Endothelial cell of umbilical vein (primary cell): ENCODE results near the gene FOXF1. TPM values are rescaled to one million over a fixed set of nuclear protein-coding genes. Genes with fewer than 3 reads are reported as not detected.

ENCODE experiments used
- BruUV-seq: library from RNA; stranded (reverse); fragments of 400-500 nt; replicated peaks from 2 replicates; lab custom pipeline; 2021; lab: Mats Ljungman, UMichigan
- CTCF ChIA-PET: fragments of 300-600, 350-600 bp; sonication (Branson Sonifier 250); formaldehyde crosslinking; loops from one replicate; lab custom pipeline; 2021; ENCODE audit warnings: antibody characterized with exemption, inconsistent platforms; lab: Charles Lee
- POLR2A ChIA-PET: fragments of 300-600, 350-600 bp; sonication (Branson Sonifier 250); formaldehyde crosslinking; loops from one replicate; lab custom pipeline; 2021; ENCODE audit warnings: antibody characterized with exemption, inconsistent platforms; lab: Charles Lee
- DNase-seq: peaks from one replicate; pipeline ENCODE4 v3.0.0-alpha.2; 2011; ENCODE audit warnings: low read depth, low spot score
- FAIRE-seq: peaks from 2 replicates; lab custom pipeline; 2011; peaks lifted over from hg19 to GRCh38; lab: Jason Lieb, UNC
- H2AFZ ChIP-seq: 2 replicates; pipeline ENCODE4 v1.6.0; 2012; ENCODE audit warnings: low read depth, low read length, control low read depth, inconsistent platforms
- H3K27ac ChIP-seq: 2 replicates; pipeline ENCODE4 v1.5.1; 2011; ENCODE audit warnings: low read depth, mild to moderate bottlenecking, control low read depth, low read length, moderate library complexity; ENCODE audit not compliant: insufficient read depth
- H3K27me3 ChIP-seq, 2 experiments: 2 replicates each; pipeline versions ENCODE4 v1.6.0 to v1.6.1; 2011; ENCODE audit warnings: low read length in 2 of 2, mixed read lengths in 1 of 2; ENCODE audit not compliant: control insufficient read depth in 2 of 2, insufficient read depth in 2 of 2
- H3K36me3 ChIP-seq, 2 experiments: 2 replicates in 1 of 2; 3 replicates in 1 of 2; pipeline ENCODE4 v1.5.1; 2011; ENCODE audit warnings: low read length in 2 of 2, mild to moderate bottlenecking in 1 of 2, moderate library complexity in 1 of 2; ENCODE audit not compliant: control insufficient read depth in 2 of 2, insufficient read depth in 2 of 2; ENCODE audit errors: extremely low read depth in 1 of 2
- H3K4me1 ChIP-seq: 3 replicates; pipeline ENCODE4 v1.5.1; 2011; ENCODE audit warnings: mild to moderate bottlenecking, low read length; ENCODE audit not compliant: control insufficient read depth, insufficient read depth; ENCODE audit errors: extremely low read depth
- H3K4me2 ChIP-seq: 2 replicates; pipeline ENCODE4 v1.6.1; 2011; ENCODE audit warnings: low read length, control low read depth, mixed read lengths; ENCODE audit not compliant: insufficient read depth
- H3K4me3 ChIP-seq, 3 experiments: fragments of 200-600 bp in 1 of 3; sonication (generic), shearing (Covaris generic) in 1 of 3; replicated peaks in 1 of 3; 2 replicates each; pipeline ENCODE4 v1.5.1; 2011 to 2016; ENCODE audit warnings: control low read depth in 3 of 3, low read length in 3 of 3, mild to moderate bottlenecking in 2 of 3, inconsistent platforms in 1 of 3, low read depth in 1 of 3, moderate library complexity in 1 of 3; ENCODE audit not compliant: insufficient read depth in 1 of 3
- H3K79me2 ChIP-seq: 2 replicates; pipeline ENCODE4 v1.6.0; 2012; ENCODE audit warnings: low read length, inconsistent platforms; ENCODE audit not compliant: control insufficient read depth, insufficient read depth
- H3K9ac ChIP-seq: replicated peaks from 2 replicates; pipeline ENCODE3; 2011; ENCODE audit warnings: low read length, control low read depth; ENCODE audit not compliant: insufficient read depth; ENCODE audit errors: extremely low read depth
- H3K9me1 ChIP-seq: replicated peaks from 3 replicates; pipeline ENCODE4 v1.6.0; 2011; ENCODE audit warnings: mild to moderate bottlenecking, low read length; ENCODE audit not compliant: control insufficient read depth, insufficient read depth; ENCODE audit errors: extremely low read depth
- H3K9me3 ChIP-seq: replicated peaks from 2 replicates; pipeline ENCODE4 v1.5.1; 2012; ENCODE audit warnings: low read length, inconsistent platforms; ENCODE audit not compliant: control insufficient read depth, insufficient read depth
- H4K20me1 ChIP-seq: replicated peaks from 2 replicates; pipeline ENCODE3; 2011; ENCODE audit warnings: mild to moderate bottlenecking, low read length; ENCODE audit not compliant: control insufficient read depth, insufficient read depth; ENCODE audit errors: extremely low read depth
- CTCF ChIP-seq, 2 donors: IDR thresholded peaks; 1 replicate in 1 of 2; 2 replicates in 1 of 2; pipeline ENCODE4 v1.5.1; 2011; ENCODE audit warnings: low read length in 2 of 2, mild to moderate bottlenecking in 2 of 2, moderate library complexity in 2 of 2, control low read depth in 1 of 2, inconsistent platforms in 1 of 2, low read depth in 1 of 2; ENCODE audit not compliant: insufficient read depth in 1 of 2; ENCODE audit errors: extremely low read depth in 1 of 2
- EZH2 ChIP-seq: IDR thresholded peaks from 2 replicates; pipeline ENCODE4 v1.6.1; 2012; ENCODE audit warnings: borderline replicate concordance, low read depth, mild to moderate bottlenecking, moderate library complexity, low read length, inconsistent platforms; ENCODE audit not compliant: severe bottlenecking
- FOS ChIP-seq: IDR thresholded peaks from 2 replicates; pipeline ENCODE4 v1.6.1; 2011; ENCODE audit warnings: mild to moderate bottlenecking, low read length, moderate library complexity, borderline replicate concordance; ENCODE audit not compliant: insufficient read depth
- GATA2 ChIP-seq: IDR thresholded peaks from 2 replicates; pipeline ENCODE4 v1.7.0; 2011; ENCODE audit warnings: low read depth, mild to moderate bottlenecking, moderate library complexity, mixed read lengths, low read length; ENCODE audit not compliant: insufficient read length, insufficient read depth
- JUN ChIP-seq: IDR thresholded peaks from 2 replicates; pipeline ENCODE4 v1.6.1; 2011; ENCODE audit warnings: borderline replicate concordance, low read depth; ENCODE audit not compliant: insufficient read length, insufficient read depth
- MAX ChIP-seq: IDR thresholded peaks from 2 replicates; pipeline ENCODE4 v1.6.1; 2011; ENCODE audit not compliant: insufficient read depth, insufficient read length
- MYC ChIP-seq: IDR thresholded peaks from one replicate; pipeline ENCODE4 v1.6.1; 2011; ENCODE audit warnings: mild to moderate bottlenecking, low read depth, low read length
- POLR2A ChIP-seq: IDR thresholded peaks from 2 replicates; pipeline ENCODE4 v1.6.1; 2012; ENCODE audit warnings: low read depth, mild to moderate bottlenecking, control low read depth, low read length
- POLR2AphosphoS5 ChIP-seq: IDR thresholded peaks from 2 replicates; pipeline ENCODE4 v1.6.1; 2012; ENCODE audit warnings: low read depth, mild to moderate bottlenecking, control low read depth, low read length, moderate library complexity; ENCODE audit not compliant: insufficient read depth
- dilution Hi-C: fragments of 300-500 bp; cut with MboI; formaldehyde crosslinking; loops from one replicate; pipeline ENCODE4 v1.15.0; 2019; ENCODE audit warnings: low sequenced_read_pairs; ENCODE audit not compliant: extremely low pct_ligation_motif_present
- intact Hi-C: fragments of 100-400 bp; cut with micrococcal nuclease; formaldehyde crosslinking; loops from one replicate; pipeline ENCODE4 v1.10.0; 2022
- polyA plus RNA-seq, 4 experiments: library from polyadenylated mRNA; depleted of rRNA in 3 of 4; stranded (reverse) in 3 of 4; unstranded in 1 of 4; fragments of >200 nt; gene quantifications; 2 replicates each; pipeline versions ENCODE4 v1.2.1 to v1.2.3, GENCODE V29; 2011 to 2012; ENCODE audit warnings: missing spikeins in 1 of 4
- total RNA-seq: library from RNA; stranded (reverse); gene quantifications from 2 replicates; pipeline ENCODE4 v1.2.3, GENCODE V29; 2021

Gene FOXF1
- total and polyA plus RNA-seq, 2 donors (not counting 3 experiments of a cell fraction or from before 2014, with no cell fraction given) = 1.0 to 1.1 TPM

- CTCF ChIA-PET = no interaction called here
- intact Hi-C loops = no loop called here
- peaks cover 12% of the 10 kb centered on the region for H3K4me1 ChIP-seq
- H3K36me3 ChIP-seq = no peaks in the 10 kb centered on the region
- peak overlapping the region; percentile 99 for H3K9ac ChIP-seq
- peaks cover 3 to 5% of the 10 kb centered on the region in 2 experiments for H3K27me3 ChIP-seq
- no TSS peak for BruUV-seq
- peak; percentile 46 for FAIRE-seq
- peak overlapping the region; percentile 98 for H3K4me2 ChIP-seq
- dilution Hi-C loops = no loop called here
- H3K4me3 ChIP-seq = peak overlapping the region; percentile 62 to 97 (median 86)
- POLR2A ChIA-PET = no interaction called here
- H3K79me2 ChIP-seq = peaks cover 12% of the 10 kb centered on the region
- TF ChIP-seq POLR2AphosphoS5 (no peak), GATA2 (no peak), JUN (no peak), MAX (no peak), EZH2 (no peak), CTCF (IDR thresholded peaks at IDR 0.05; ENCODE audit: extremely low read depth in 1 of 2, insufficient read depth in 1 of 2, low read depth in 1 of 2, low read length in 2 of 2) (no peak), MYC (no peak), POLR2A (no peak), FOS (no peak)
- peak; percentile 25 for DNase-seq
- no peaks in the 10 kb centered on the region for H3K9me3 ChIP-seq
- no peaks in the 10 kb centered on the region for H3K9me1 ChIP-seq
- peak overlapping the region; percentile 86 for H2AFZ ChIP-seq
- H3K27ac ChIP-seq = peak overlapping the region; percentile 94
- no peaks in the 10 kb centered on the region for H4K20me1 ChIP-seq
These were observed 44.2 kb downstream of the FOXF1 start for GRCh38 chr16:86554599-86554916.
